CD1c-positive myeloid dendritic cell (primary cell): ENCODE data around the gene SPARCL1.
"Not testable (repeated sequence)": the region's sequence is repeated elsewhere in the genome, so short reads cannot be mapped to it uniquely, and the experiment has no call there.

Experiments
- DNase-seq: peaks from one replicate; pipeline ENCODE4 v3.0.0-alpha.2; 2016; ENCODE audit errors: extremely low spot score

SPARCL1 gene

GRCh38 chr4:87505862-87506261, 23.3 kb downstream of the SPARCL1 start:
- DNase-seq: no peak

- DNase-seq: no peak
Observed at GRCh38 chr4:87502580-87503238, 26.5 kb downstream of the SPARCL1 start.

- no peak for DNase-seq
Observed at GRCh38 chr4:87500092-87500462, 29.1 kb downstream of the SPARCL1 start.

GRCh38 chr4:87499403-87500091, 29.6 kb downstream of the SPARCL1 start:
- DNase-seq: no peak

- DNase-seq: no peak
Observed at GRCh38 chr4:87498446-87498900, 30.7 kb downstream of the SPARCL1 start.

- DNase-seq: no peak
Observed at GRCh38 chr4:87497578-87497977, 31.6 kb downstream of the SPARCL1 start.

- DNase-seq: peak; percentile 20
Observed at GRCh38 chr4:87497159-87497558, 32.0 kb downstream of the SPARCL1 start.

- no peak for DNase-seq
Observed at GRCh38 chr4:87493115-87493514, 36.1 kb downstream of the SPARCL1 start.

- DNase-seq: not testable (repeated sequence)
Observed at GRCh38 chr4:87491851-87492250, 37.3 kb downstream of the SPARCL1 start.

GRCh38 chr4:87491436-87491835, 37.7 kb downstream of the SPARCL1 start:
- DNase-seq: no peak

GRCh38 chr4:87490664-87491369, 38.4 kb downstream of the SPARCL1 start:
- no peak for DNase-seq

- DNase-seq: no peak
Observed at GRCh38 chr4:87489678-87490077, 39.5 kb downstream of the SPARCL1 start.

- DNase-seq: not testable (repeated sequence)
Observed at GRCh38 chr4:87488666-87489065, 40.5 kb downstream of the SPARCL1 start.

GRCh38 chr4:87483247-87483646, 45.9 kb downstream of the SPARCL1 start:
- DNase-seq: not testable (repeated sequence)

GRCh38 chr4:87481377-87481776, 47.8 kb downstream of the SPARCL1 start:
- DNase-seq: no peak

GRCh38 chr4:87478732-87479250, 50.4 kb downstream of the SPARCL1 start:
- no peak for DNase-seq

GRCh38 chr4:87476934-87477333, 52.2 kb downstream of the SPARCL1 start:
- DNase-seq: no peak

- DNase-seq: no peak
Observed at GRCh38 chr4:87469390-87469789, 59.8 kb downstream of the SPARCL1 start.

- peak; percentile 48 for DNase-seq
Observed at GRCh38 chr4:87465739-87466366, 63.3 kb downstream of the SPARCL1 start.

GRCh38 chr4:87462102-87462501, 67.1 kb downstream of the SPARCL1 start:
- no peak for DNase-seq

- DNase-seq: no peak
Observed at GRCh38 chr4:87461281-87461700, 67.9 kb downstream of the SPARCL1 start.

- DNase-seq: no peak
Observed at GRCh38 chr4:87458913-87459312, 70.3 kb downstream of the SPARCL1 start.
